ENCODE data around the gene DENND1C.

The DENND1C gene

DNA sequence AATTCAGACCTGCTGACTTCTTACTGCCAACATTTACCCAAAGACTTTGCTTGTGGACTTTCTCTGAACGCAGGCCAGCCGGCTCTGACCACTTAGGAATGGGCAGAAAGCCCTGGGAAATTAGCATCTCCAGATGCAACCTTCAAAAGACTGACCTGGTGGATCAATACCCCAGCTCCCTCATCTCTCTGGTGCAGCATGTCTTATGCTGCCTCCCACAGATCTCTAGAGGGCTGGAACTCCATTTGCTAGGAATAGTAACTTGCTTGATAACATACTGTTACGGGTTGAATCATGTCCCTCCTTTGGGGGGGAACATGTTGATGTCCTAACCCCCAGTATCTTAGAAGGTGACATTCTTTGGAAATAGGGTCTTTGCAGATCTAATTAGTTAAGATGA, 35.1 kb downstream of the DENND1C start:
- no peak for DNase-seq (ENCODE audit: low spot score)
- TF ChIP-seq, protein P1, sequence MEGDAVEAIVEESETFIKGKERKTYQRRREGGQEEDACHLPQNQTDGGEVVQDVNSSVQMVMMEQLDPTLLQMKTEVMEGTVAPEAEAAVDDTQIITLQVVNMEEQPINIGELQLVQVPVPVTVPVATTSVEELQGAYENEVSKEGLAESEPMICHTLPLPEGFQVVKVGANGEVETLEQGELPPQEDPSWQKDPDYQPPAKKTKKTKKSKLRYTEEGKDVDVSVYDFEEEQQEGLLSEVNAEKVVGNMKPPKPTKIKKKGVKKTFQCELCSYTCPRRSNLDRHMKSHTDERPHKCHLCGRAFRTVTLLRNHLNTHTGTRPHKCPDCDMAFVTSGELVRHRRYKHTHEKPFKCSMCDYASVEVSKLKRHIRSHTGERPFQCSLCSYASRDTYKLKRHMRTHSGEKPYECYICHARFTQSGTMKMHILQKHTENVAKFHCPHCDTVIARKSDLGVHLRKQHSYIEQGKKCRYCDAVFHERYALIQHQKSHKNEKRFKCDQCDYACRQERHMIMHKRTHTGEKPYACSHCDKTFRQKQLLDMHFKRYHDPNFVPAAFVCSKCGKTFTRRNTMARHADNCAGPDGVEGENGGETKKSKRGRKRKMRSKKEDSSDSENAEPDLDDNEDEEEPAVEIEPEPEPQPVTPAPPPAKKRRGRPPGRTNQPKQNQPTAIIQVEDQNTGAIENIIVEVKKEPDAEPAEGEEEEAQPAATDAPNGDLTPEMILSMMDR (IDR thresholded peaks at IDR 0.05; ENCODE audit: borderline replicate concordance, control extremely low read depth, extremely low read depth, insufficient read depth, missing control alignments), result no peak
- in situ Hi-C loops (cut with MboI; ENCODE audit: low sequenced_read_pairs, unreplicated experiment), result no loop called here

DNA sequence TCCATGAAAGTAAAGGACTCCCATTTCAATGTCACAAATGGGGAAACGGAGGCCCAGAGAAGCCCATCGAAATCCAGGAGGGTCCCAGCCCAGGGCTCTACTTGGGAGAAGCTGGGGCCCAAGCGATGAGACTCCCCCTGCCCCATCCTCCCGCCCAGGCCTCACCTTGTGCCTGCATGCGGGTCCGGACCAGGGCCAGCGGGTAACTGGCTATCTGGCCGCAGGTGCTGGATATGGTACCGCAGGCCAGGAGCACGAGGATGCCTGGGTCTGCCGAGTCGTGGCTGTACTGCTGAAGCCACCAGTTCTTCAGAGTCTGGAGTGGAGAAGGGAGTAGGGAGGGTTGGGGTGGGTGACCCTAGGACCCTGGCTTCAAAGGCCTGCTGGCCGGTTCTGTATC, 37.6 kb downstream of the DENND1C start:
- in situ Hi-C loops (cut with MboI; ENCODE audit: low sequenced_read_pairs, unreplicated experiment), result no loop called here
- no peak for DNase-seq (ENCODE audit: low spot score)
- TF ChIP-seq, protein P1 (IDR thresholded peaks at IDR 0.05; ENCODE audit: borderline replicate concordance, control extremely low read depth, extremely low read depth, insufficient read depth, missing control alignments), result no peak

DNA sequence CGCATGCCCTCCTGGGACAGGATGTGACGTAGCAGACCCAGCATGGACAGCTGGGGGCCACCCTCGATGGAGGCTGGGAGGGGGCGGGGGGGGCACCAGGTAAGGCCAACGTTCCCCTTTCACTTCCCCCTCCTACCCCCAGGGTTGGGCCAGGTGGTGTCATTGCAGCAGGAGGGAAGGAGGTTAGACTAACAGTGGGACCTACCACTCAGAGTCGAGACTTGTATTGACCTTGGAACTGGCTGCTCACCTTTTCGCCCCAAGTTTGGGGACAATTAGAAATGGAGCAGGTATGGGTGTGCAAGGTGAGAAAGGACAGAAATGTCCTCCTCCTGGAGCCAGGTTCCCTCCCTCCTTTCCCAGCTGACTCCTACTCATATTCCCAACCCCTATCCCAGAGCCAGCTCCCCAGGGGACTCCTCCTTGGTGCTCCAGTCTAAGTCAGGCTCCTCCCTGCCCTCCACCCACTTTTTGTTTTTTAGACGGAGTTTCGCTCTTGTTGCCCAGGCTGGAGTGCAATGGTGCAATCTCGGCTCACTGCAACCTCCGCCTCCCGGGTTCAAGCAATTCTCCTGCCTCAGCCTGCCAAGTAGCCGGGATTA, 39.4 kb downstream of the DENND1C start:
- in situ Hi-C loops (cut with MboI; ENCODE audit: low sequenced_read_pairs, unreplicated experiment), result no loop called here
- TF ChIP-seq, protein P1 (IDR thresholded peaks at IDR 0.05; ENCODE audit: borderline replicate concordance, control extremely low read depth, extremely low read depth, insufficient read depth, missing control alignments), result no peak
- no peak for DNase-seq (ENCODE audit: low spot score)

DNA sequence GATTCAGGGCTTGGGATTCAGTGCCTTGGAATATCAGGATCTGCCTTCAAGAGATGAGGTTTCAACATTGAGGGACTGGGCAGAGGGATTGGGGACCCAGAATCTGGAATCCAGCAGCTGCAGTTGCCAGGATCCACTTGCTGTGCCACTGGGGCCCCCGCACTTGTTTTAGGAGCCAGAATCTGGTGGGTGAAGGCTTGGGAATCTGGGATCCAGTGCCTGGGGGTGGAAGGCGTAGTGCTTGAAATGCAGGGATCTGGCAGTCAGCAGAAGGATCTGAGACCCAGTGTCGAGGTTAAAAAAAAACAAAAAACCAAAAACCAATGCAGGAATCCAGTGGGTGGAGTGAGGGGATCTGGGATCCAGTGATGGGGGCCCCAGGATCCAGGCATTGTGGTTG, 40.7 kb downstream of the DENND1C start:
- DNase-seq (ENCODE audit: low spot score), result no peak
- in situ Hi-C loops (cut with MboI; ENCODE audit: low sequenced_read_pairs, unreplicated experiment), result no loop called here
- TF ChIP-seq, protein P1 (IDR thresholded peaks at IDR 0.05; ENCODE audit: borderline replicate concordance, control extremely low read depth, extremely low read depth, insufficient read depth, missing control alignments), result no peak

DNA sequence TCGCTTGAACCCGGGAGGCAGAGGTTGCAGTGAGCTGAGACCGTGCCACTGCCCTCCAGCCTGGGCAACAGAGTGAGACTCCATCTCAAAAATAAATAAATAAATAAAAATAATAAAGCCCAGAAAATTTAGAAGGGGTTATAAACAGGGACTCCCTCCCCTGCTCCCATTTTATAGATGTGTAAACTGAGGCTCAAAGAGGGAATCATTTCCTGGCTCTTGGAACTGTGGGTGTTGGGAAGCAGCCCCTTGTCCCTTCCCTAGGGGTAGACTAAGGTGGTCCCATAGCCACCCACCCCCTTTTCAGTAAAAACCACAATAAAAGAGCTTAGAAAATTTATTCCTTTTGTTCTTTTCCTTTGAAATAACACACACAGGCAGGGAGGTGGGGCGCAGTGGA, 41.8 kb downstream of the DENND1C start:
- TF ChIP-seq, protein P1 (IDR thresholded peaks at IDR 0.05; ENCODE audit: borderline replicate concordance, control extremely low read depth, extremely low read depth, insufficient read depth, missing control alignments), result no peak
- in situ Hi-C loops (cut with MboI; ENCODE audit: low sequenced_read_pairs, unreplicated experiment), result no loop called here
- DNase-seq (ENCODE audit: low spot score), result no peak

DNA sequence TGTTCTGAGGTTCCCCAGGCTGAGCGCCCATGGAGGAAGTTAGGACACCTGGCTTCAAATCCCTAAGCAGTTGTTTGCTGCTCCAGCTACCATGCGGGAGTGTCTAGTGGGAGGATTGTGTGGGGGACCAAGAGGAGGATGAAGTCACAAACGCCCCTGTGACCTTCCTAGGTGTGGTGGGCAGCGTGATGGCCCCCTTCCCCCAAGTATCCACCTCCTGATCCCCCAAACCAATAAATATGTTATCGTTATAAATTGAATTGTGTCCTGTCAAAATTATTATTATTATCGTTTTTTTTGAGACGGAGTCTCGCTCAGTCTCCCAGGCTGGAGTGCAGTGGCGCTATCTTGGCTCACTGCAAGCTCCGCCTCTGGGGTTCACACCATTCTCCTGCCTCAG, 47.9 kb downstream of the DENND1C start, which contains the start of gene SLC25A41:
Gene SLC25A41 (minus strand): TSS at position 101 of the 400 bp plus-strand sequence. CDS start 70 bp downstream, at position 31.
- in situ Hi-C loops (cut with MboI; ENCODE audit: low sequenced_read_pairs, unreplicated experiment), result no loop called here

More for the DNA sequence above, 47.9 kb downstream of the DENND1C start, which contains the start of gene SLC25A41:
- TF ChIP-seq, protein P1 (IDR thresholded peaks at IDR 0.05; ENCODE audit: borderline replicate concordance, control extremely low read depth, extremely low read depth, insufficient read depth, missing control alignments), result no peak
- no peak for DNase-seq (ENCODE audit: low spot score)
